HFF-Myc (cell line): ENCODE measurements around the gene SPEN.

ENCODE experiments used
- DNase-seq: peaks from one replicate; pipeline ENCODE4 v3.0.0-alpha.2; 2011; ENCODE audit warnings: low read depth; ENCODE audit errors: extremely low read depth
- H3K4me3 ChIP-seq: replicated peaks from 2 replicates; pipeline ENCODE4 v1.5.1; 2011; ENCODE audit warnings: low read depth, mild to moderate bottlenecking, control low read depth, low read length
- TF ChIP-seq, protein P1 (sequence below): IDR thresholded peaks from 2 replicates; pipeline ENCODE4 v1.5.1; 2012; ENCODE audit warnings: mild to moderate bottlenecking, low read depth, low read length, control low read depth; ENCODE audit errors: missing control alignments

Gene SPEN

DNA sequence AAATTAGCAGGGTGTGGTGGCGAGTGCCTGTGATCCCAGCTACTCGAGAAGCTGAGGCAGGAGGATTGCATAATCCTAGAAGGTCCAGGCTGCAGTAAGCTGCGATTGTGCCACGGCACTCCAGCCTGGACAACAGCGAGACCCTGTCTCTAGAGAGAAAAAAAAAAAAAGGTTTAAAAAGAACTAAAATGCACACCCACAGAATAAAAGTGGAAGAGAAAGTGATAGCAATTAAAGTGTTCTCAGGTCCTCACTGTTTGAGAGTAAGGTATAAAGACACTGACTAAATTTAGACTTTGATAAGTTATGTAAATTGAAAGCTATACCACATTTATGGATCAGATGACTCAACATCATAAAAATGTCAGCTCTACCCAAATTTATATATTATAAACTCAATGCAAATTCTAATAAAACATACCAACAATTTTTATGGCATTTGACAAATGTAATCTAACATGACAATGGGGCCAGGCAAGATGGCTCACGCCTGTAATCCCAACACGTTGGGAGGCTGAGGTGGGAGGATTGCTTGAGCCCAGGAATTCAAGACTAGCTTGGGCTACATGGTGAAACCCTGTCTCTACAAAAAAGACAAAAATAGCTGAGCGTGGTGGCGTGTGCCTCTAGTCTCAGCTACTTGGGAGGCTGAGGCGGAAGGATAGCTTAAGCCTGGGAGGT, 116.6 kb downstream of the SPEN start:
- TF ChIP-seq, protein P1, sequence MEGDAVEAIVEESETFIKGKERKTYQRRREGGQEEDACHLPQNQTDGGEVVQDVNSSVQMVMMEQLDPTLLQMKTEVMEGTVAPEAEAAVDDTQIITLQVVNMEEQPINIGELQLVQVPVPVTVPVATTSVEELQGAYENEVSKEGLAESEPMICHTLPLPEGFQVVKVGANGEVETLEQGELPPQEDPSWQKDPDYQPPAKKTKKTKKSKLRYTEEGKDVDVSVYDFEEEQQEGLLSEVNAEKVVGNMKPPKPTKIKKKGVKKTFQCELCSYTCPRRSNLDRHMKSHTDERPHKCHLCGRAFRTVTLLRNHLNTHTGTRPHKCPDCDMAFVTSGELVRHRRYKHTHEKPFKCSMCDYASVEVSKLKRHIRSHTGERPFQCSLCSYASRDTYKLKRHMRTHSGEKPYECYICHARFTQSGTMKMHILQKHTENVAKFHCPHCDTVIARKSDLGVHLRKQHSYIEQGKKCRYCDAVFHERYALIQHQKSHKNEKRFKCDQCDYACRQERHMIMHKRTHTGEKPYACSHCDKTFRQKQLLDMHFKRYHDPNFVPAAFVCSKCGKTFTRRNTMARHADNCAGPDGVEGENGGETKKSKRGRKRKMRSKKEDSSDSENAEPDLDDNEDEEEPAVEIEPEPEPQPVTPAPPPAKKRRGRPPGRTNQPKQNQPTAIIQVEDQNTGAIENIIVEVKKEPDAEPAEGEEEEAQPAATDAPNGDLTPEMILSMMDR, result no peak
- no peak for DNase-seq
- no peak overlapping the region for H3K4me3 ChIP-seq

DNA sequence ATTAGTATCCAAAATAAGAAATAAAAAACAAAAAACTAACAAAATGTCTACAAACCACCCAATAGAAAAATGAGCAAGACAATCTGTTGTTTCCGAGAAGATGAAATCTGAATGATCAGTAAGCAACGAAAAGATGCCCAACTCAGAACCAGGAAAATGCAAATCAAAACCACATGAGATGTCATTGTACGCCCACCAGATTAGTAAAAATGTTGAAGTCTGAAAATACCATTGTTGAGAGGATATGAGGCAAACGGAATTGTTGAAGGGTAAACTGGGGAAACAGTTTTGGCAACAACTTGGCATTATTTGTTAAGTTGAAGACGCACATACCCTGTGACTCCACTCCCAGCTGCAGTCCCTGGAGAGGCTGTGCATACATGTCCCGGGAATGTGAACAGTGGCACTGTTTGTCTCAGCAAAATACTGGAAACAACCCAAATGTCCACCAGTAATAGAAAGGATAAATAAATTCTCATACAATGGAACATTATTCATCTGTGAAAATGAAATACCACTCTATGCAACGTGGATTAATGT, 117.8 kb downstream of the SPEN start:
- no peak for DNase-seq
- TF ChIP-seq, protein P1, result no peak
- no peak overlapping the region for H3K4me3 ChIP-seq

DNA sequence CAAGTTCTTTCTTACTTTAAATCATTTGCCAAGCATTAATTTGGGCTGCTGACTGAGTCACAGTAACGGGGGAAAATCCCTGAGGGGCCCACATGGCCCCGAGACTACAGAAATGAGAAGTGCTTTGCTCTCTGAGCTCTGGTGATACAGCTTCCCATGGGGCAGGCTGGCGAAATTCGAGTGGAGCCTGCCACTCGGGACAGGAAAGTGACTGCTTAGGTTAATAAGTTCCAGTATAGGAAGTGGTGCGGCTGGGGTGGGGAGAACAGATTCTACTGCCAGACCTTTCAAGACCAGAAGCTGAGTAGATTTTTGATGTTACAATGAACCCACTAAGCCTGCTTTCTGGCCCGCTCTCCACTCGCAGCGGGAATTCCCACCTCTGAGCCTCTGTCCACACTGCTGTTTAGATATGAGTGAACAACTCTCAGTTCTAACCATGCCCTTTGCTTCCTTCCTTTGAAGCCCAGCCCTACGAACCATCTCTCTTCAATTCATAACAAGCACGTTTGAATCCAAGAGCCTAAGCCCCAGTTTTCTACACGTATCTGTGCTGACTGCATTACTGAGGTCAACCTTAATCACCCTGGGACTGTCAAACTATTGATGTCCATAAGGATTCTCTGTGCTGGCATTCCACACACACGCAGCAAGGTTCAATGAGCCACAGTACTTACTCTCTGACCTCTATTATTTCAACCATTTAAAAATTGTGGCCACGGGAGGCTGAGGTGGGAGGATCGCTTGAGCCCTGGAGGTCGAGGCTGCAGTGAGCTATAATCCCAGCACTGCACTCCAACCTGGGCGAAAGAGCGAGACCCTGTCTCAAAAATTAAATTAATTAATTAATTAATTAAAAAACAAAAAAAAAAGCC, 118.8 kb downstream of the SPEN start:
- no peak for DNase-seq

DNA sequence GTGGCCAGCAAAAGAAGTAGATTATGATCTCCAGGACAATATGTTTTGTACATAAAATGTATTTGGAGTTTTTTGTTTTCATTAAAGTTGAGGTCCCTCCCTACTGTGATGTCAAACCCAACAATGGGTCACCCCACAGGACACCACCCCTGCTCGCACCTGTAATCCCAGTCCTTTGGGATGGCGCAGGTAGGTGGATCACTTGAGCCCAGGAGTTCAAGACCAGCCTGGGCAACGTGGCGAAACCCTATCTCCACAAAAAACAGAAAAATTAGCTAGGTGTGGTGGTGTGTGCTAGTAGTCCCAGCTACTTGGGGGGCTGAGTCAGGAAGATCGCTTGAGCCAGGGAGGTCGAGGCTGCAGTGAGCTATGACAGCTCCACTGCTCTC, 119.4 kb downstream of the SPEN start:
- DNase-seq, result no peak
- TF ChIP-seq, protein P1, result no peak
- no peak overlapping the region for H3K4me3 ChIP-seq

More for the DNA sequence above, 118.8 kb downstream of the SPEN start:
- TF ChIP-seq, protein P1, result no peak
- no peak overlapping the region for H3K4me3 ChIP-seq

DNA sequence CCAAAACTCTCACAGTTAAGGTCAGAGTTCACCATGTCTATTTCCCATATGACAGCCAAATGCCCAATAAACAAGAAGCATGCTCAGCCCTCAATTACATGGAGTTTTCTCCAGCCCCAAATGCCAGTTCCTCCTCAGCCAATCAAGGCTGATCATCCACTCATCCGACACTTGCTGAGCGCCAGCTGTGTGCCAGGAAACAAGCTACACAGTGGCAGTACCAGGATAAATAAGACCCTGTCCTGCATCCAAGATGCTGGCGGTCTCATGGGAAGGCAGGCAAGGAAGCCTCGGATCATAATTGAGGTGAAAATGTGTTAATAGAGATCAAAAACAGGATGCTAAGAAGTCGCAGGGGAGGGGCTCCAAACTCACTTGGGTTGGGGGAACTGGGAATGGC, 120.7 kb downstream of the SPEN start:
- TF ChIP-seq, protein P1, result no peak
- DNase-seq, result no peak
- H3K4me3 ChIP-seq, result no peak overlapping the region

DNA sequence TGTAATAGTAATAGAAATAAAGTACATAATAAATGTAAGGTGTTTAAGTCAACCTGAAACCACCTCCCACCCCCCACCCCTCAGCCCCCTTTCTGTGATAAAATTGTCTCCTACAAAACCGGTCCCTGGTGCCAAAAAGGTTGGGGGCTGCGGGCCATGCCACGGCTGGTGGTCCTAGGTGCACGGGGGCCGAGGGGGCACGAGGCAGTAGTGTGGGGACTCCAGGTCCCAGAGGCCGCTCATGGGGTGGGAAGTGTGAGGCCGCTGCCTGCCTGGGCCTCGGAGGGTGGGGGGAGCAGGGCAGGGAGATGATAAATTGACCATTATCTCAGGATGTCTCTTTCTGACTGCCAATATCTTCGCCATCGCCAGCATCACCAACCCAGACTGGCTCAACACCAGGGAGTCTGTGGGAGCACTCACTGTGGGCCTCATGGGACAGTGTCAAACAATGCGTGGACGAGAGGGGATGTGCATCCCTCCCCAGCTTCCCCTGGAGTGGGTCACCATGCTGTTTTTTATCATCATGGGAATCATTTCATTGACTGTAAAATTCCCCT, 121.9 kb downstream of the SPEN start:
- no peak overlapping the region for H3K4me3 ChIP-seq
- no peak for DNase-seq
- TF ChIP-seq, protein P1, result no peak
